RWPE2 (cell line): Measurements from ENCODE around the gene NTNG2.

Experiments
- ATAC-seq: fragments of 200-7000 bp; cut with Tn5 transposase; 3 replicates; pipeline ENCODE4 v1.9.1; 2021; ENCODE audit warnings: low read depth
- DNase-seq: peaks from one replicate; pipeline ENCODE4 v3.0.0-alpha.2; 2020; ENCODE audit warnings: low spot score
- H3K27ac ChIP-seq: fragments of 450-650 bp; 2 replicates; pipeline ENCODE4 v1.5.1; 2017; ENCODE audit warnings: mild to moderate bottlenecking; ENCODE audit not compliant: poor library complexity, severe bottlenecking
- H3K27me3 ChIP-seq: fragments of 250-450 bp; sonication (Bioruptor Pico); 2 replicates; pipeline ENCODE4 v1.5.1; 2021; ENCODE audit warnings: mild to moderate bottlenecking, moderate library complexity; ENCODE audit not compliant: insufficient read depth, poor library complexity, severe bottlenecking
- H3K36me3 ChIP-seq: fragments of 250-450 bp; sonication (Bioruptor Pico); 2 replicates; pipeline ENCODE4 v1.5.1; 2020; ENCODE audit warnings: low read depth, mild to moderate bottlenecking, moderate library complexity
- H3K4me1 ChIP-seq: fragments of 250-450 bp; sonication (Bioruptor Pico); 2 replicates; pipeline ENCODE4 v1.5.1; 2021; ENCODE audit warnings: mild to moderate bottlenecking, moderate library complexity; ENCODE audit not compliant: insufficient read depth, poor library complexity, severe bottlenecking
- H3K4me3 ChIP-seq: fragments of 250-450 bp; sonication (Bioruptor Pico); 2 replicates; pipeline ENCODE4 v1.5.1; 2021; ENCODE audit warnings: mild to moderate bottlenecking, moderate library complexity; ENCODE audit not compliant: severe bottlenecking
- H3K9me3 ChIP-seq: fragments of 250-450 bp; sonication (Bioruptor Pico); 2 replicates; pipeline ENCODE4 v1.5.1; 2021; ENCODE audit warnings: mild to moderate bottlenecking, moderate library complexity; ENCODE audit not compliant: severe bottlenecking
- CTCF ChIP-seq: fragments of 450-650 bp; IDR thresholded peaks from one replicate; pipeline ENCODE4 v1.5.1; 2017; ENCODE audit warnings: mild to moderate bottlenecking, moderate library complexity; ENCODE audit not compliant: poor library complexity, severe bottlenecking

Gene NTNG2

GRCh38 chr9:132288966-132289365, 127.1 kb downstream of the NTNG2 start:
- H3K27me3 ChIP-seq, result no peaks in the 10 kb centered on the region
- H3K27ac ChIP-seq, result no peak overlapping the region
- no peak overlapping the region for H3K4me3 ChIP-seq
- H3K36me3 ChIP-seq, result peaks cover 91% of the 10 kb centered on the region
- TF ChIP-seq CTCF, result no peak
- no peaks in the 10 kb centered on the region for H3K4me1 ChIP-seq
- H3K9me3 ChIP-seq, result no peaks in the 10 kb centered on the region
- DNase-seq (no peak), ATAC-seq (no peak)

DNA sequence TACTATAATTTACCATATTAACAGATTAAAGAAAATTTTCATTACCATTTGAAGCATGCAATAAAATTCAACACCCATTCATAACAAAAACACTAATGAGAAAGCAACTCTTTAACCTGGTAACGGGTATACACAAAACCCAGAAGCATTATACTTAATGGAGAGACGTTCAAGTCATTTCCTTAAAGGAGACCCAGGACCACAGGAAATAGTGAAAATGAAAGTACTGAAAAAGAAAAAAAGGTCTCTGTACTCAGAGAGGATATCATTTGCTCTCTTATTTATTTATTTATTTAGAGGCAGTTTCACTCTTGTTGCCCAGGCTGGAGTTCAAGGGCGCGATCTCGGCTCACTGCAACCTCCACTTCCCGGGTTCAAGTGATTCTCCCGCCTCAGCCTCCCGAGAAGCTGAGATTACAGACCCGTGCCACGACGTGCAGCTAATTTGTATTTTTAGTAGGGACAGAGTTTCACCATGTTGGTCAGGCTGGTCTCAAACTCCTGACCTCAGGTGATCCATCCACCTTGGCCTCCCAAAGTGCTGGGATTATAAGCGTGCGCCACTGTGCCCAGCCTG, 131.4 kb downstream of the NTNG2 start:
- H3K36me3 ChIP-seq, result peaks cover 93% of the 10 kb centered on the region
- TF ChIP-seq CTCF, result no peak
- H3K27ac ChIP-seq, result no peak overlapping the region

More for the DNA sequence above, 131.4 kb downstream of the NTNG2 start:
- ATAC-seq (no peak), DNase-seq (no peak)
- Histone ChIP-seq H3K27me3 (no peaks in the 10 kb centered on the region), H3K9me3 (no peaks in the 10 kb centered on the region), H3K4me3 (no peak overlapping the region), H3K4me1 (no peaks in the 10 kb centered on the region)
